Muscle of leg (tissue), 11 donors: ENCODE measurements around the gene ECPAS. TPM values are rescaled to one million over a fixed set of nuclear protein-coding genes. Genes with fewer than 3 reads are reported as not detected.
"Not testable (repeated sequence)": the region's sequence is repeated elsewhere in the genome, so short reads cannot be mapped to it uniquely, and the experiment has no call there.

Source experiments
- DNase-seq: peaks from one replicate; pipeline ENCODE4 v3.0.0; 2013
- H3K27ac ChIP-seq: one replicate; pipeline ENCODE4 v1.5.1; 2013; ENCODE audit warnings: mild to moderate bottlenecking, low read length, control low read depth
- H3K27me3 ChIP-seq: one replicate; pipeline ENCODE4 v1.6.1; 2013; ENCODE audit warnings: low read length; ENCODE audit not compliant: control insufficient read depth, insufficient read depth
- H3K36me3 ChIP-seq: one replicate; pipeline ENCODE4 v1.6.1; 2013; ENCODE audit warnings: low read length; ENCODE audit not compliant: control insufficient read depth, insufficient read depth
- H3K4me1 ChIP-seq: one replicate; pipeline ENCODE4 v1.6.1; 2013; ENCODE audit warnings: low read length; ENCODE audit not compliant: control insufficient read depth, insufficient read depth
- H3K4me3 ChIP-seq: one replicate; pipeline ENCODE4 v1.5.1; 2013; ENCODE audit warnings: low read length, control low read depth
- H3K9me3 ChIP-seq: replicated peaks from 2 replicates; pipeline ENCODE4 v1.6.1; 2013; ENCODE audit warnings: low read depth, low read length; ENCODE audit not compliant: control insufficient read depth
- WGBS: methylation state at CpG from one replicate; pipeline ENCODE4 v1.1.5; 2013; ENCODE audit warnings: missing lambda C conversion rate; ENCODE audit not compliant: insufficient coverage; 5-methylcytosine and 5-hydroxymethylcytosine counted together
- polyA plus RNA-seq, 8 donors: library from polyadenylated mRNA; unstranded; fragments of 120-200 nt; gene quantifications; one replicate each; pipeline versions ENCODE4 v1.2.1 to v1.2.3, GENCODE V29; 2013; ENCODE audit warnings: inconsistent platforms in 1 of 8, low replicate concordance in 1 of 8; ENCODE audit not compliant: insufficient read length in 8 of 8, insufficient read depth in 1 of 8
- total RNA-seq: library from RNA; stranded (reverse); fragments of 120-200 nt; gene quantifications from one replicate; pipeline ENCODE4 v1.2.4, GENCODE V29; 2013

ECPAS gene
- total and polyA plus RNA-seq, 9 donors, result 89.0 to 138 (median 117) TPM

DNA sequence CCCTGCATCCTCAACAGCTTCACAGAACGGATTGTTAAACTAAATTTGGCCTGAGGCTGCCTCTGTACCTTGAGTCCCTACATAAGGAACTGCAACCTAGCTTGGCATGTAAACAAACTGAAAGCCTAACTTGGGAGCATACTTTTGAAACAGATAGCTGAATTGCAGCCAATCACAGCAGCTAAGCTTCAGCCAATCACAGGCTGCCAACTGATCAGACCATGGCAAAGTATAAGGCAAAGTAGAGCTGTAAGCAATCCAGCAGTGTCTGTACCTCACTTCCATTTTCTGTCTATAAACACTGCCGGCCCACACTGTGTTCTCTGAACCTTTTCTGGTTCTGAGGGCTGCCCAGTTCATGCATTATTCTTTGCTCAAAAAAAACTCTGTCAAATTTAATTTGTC lies 31.9 kb upstream of the ECPAS start:
- no peak for DNase-seq
- WGBS, result 61% methylated on average over 2 of the region's 2 CpGs
- H3K27ac ChIP-seq, result no peak overlapping the region
- no peak overlapping the region for H3K4me3 ChIP-seq
- H3K36me3 ChIP-seq, result no peaks in the 10 kb centered on the region
- H3K9me3 ChIP-seq, result no peaks in the 10 kb centered on the region
- H3K27me3 ChIP-seq, result no peaks in the 10 kb centered on the region
- no peaks in the 10 kb centered on the region for H3K4me1 ChIP-seq

DNA sequence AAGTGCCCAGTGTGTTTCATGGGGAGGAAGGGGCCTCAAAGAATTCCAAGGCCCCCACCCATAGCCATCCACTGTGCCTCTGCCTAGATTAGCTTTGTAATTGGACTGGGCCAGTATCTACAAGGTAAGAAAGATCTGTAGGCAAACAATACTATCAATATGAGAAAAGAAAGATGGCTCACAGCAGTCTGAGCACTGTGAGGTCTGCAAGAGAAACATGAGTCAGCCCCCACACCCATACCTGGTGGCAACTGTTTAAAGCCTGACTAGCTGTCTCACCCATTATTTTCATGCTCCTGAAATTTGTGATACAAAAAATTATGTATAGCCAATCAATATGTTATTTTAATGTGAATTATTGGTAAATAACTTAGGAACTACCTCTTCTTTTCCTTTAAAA lies 30.8 kb upstream of the ECPAS start:
- no peaks in the 10 kb centered on the region for H3K36me3 ChIP-seq
- no peak overlapping the region for H3K27ac ChIP-seq
- H3K9me3 ChIP-seq, result no peaks in the 10 kb centered on the region
- no peaks in the 10 kb centered on the region for H3K27me3 ChIP-seq
- no peak overlapping the region for H3K4me3 ChIP-seq
- no peak for DNase-seq
- no peaks in the 10 kb centered on the region for H3K4me1 ChIP-seq

DNA sequence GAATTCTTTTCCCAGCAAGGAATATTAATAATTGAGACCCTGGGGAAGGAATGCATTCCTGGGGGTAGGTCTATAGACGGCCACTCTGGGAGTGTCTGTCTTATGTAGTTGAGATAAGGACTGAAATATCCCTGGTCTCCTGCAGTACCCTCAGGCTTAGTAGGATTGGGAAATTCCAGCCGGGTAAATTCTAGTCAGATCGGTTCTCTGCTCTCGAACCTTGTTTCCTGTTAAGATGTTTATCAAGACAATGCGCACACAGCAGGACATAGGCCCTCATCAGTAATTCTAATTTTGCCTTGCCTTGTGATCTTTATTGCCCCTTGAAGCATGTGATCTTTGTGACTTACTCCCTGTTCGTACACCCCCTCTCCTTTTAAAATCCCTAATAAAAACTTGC lies 27.4 kb upstream of the ECPAS start:
- DNase-seq, H3K27me3 ChIP-seq, H3K27ac ChIP-seq, H3K4me3 ChIP-seq, H3K4me1 ChIP-seq, H3K9me3 ChIP-seq, H3K36me3 ChIP-seq: not testable (repeated sequence)
- 87% methylated on average over 6 of the region's 6 CpGs for WGBS

DNA sequence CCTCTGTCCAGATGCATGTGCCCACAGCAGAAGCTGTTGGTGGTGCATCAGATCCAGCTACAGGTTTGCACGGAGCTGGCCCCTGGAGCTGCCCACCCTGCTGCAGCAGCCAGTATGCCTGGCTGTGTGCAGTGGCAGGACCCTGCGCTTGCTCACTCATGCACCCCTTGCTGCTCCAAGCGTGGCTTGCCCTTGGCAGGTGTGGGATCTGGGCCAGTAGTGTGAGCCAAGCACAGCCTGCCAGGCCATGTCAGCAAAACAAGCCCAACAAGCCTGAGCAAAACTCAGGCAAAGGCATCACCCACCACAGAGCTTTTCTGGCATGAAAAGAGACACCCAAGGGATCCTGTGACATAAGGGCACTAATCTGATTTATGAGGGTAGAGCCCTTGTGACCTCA lies 18.3 kb upstream of the ECPAS start:
- Histone ChIP-seq H3K4me1 (peaks cover 8% of the 10 kb centered on the region), H3K36me3 (no peaks in the 10 kb centered on the region), H3K27ac (peak overlapping the region; percentile 42), H3K4me3 (no peak overlapping the region), H3K27me3 (no peaks in the 10 kb centered on the region), H3K9me3 (no peaks in the 10 kb centered on the region)
- DNase-seq, result peak; percentile 18
- 80% methylated on average over 3 of the region's 3 CpGs for WGBS

DNA sequence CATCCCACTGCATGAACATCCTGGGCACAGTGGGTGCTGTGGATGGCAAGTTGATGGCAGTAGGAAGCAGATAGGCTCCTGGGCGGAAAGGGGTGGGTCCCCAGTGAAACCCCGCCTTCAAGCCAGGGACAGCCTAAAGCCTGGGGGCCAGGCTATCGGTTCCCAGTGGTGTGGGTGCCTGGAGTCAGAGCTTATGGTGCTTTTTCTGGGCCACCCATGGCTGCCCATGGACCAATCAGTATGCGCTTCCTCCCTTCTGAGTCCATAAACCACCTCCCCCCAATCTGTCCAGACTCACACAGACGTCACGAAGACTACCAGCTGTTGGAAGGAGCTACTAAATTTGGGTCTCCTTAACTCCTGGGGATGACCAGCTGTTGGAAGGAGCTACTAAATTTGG lies 17.5 kb upstream of the ECPAS start:
- no peaks in the 10 kb centered on the region for H3K9me3 ChIP-seq
- no peaks in the 10 kb centered on the region for H3K36me3 ChIP-seq
- H3K27ac ChIP-seq, result no peak overlapping the region
- peak; percentile 30 for DNase-seq
- H3K4me3 ChIP-seq, result no peak overlapping the region
- H3K27me3 ChIP-seq, result no peaks in the 10 kb centered on the region
- H3K4me1 ChIP-seq, result peaks cover 8% of the 10 kb centered on the region
- WGBS, result 87% methylated on average over 3 of the region's 6 CpGs

DNA sequence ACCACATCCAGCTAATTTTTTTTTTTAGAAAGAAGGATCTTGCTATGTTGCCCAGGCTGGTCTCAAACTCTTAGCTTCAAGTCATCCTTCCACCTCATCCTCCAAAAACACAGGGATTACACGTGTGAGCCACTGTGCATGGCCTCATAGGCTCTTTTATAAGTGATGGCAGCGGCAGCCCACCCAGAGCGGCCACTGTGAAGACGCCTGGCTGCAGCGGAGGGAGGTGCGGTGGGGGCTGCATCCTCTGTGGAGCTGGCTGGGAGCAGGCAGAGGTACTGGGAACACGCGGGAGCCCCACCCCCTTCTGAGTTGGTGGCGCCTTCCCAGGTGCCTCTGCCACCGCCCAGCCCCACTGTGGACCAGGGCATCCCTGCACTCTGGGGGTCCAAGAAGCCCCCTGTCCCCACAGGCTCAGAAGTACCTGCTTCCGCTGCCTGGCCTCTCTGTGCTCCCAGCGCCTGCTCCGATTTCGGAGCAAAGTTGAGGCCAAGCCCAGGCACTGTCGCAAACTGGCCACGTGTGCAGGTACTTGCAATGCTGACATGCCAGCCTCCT lies 16.9 kb upstream of the ECPAS start:
- no peaks in the 10 kb centered on the region for H3K9me3 ChIP-seq
- H3K36me3 ChIP-seq, result no peaks in the 10 kb centered on the region
- WGBS, result 92% methylated on average over 12 of the region's 16 CpGs
- H3K4me3 ChIP-seq, result no peak overlapping the region
- H3K27me3 ChIP-seq, result no peaks in the 10 kb centered on the region
- peaks cover 8% of the 10 kb centered on the region for H3K4me1 ChIP-seq
- no peak overlapping the region for H3K27ac ChIP-seq
- DNase-seq, result no peak

DNA sequence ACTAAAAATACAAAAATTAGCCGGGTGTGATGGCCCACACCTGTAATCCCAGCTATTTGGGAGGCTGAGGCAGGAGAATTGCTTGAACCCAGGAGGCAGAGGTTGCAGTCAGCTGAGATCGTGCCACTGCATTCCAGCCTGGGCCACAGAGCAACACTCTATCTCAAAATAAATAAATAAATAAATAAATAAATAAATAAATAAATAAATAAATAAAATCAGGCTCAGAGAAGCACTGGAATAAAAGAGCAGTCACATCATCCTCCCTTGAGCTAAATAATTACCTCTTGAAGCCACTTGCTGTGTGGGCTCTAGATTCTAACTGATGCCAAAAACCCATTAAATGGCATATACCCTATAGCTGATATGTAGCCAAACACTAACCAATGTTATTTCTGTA lies 13.0 kb upstream of the ECPAS start:
- not testable (repeated sequence) for H3K27me3 ChIP-seq, H3K27ac ChIP-seq, H3K36me3 ChIP-seq, H3K4me3 ChIP-seq, DNase-seq, H3K9me3 ChIP-seq, H3K4me1 ChIP-seq
- WGBS, result no CpG with 5 or more reads among the region's 2 CpGs

DNA sequence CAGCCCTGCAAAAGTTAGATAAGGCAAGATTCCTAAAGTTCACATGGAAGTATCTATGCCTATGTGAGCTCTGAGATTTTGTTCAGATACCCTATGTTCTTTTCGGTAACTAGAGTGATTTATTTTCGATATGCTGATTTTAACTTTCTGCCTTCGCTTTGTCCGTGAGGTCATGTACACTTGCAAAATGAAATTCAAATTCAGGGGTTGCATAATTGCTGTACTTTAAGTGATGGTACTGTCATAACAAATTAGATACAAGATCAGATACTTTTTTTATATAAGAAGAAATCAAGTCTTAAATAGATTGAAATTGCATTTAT lies 350 bp upstream of the ECPAS start:
- no peak for DNase-seq
- no CpG with 5 or more reads among the region's 4 CpGs for WGBS
- H3K4me3 ChIP-seq, result peak overlapping the region; percentile 77
- peaks cover 7% of the 10 kb centered on the region for H3K4me1 ChIP-seq
- H3K9me3 ChIP-seq, result no peaks in the 10 kb centered on the region
- H3K27ac ChIP-seq, result peak overlapping the region; percentile 98
- H3K36me3 ChIP-seq, result no peaks in the 10 kb centered on the region
- H3K27me3 ChIP-seq, result no peaks in the 10 kb centered on the region

DNA sequence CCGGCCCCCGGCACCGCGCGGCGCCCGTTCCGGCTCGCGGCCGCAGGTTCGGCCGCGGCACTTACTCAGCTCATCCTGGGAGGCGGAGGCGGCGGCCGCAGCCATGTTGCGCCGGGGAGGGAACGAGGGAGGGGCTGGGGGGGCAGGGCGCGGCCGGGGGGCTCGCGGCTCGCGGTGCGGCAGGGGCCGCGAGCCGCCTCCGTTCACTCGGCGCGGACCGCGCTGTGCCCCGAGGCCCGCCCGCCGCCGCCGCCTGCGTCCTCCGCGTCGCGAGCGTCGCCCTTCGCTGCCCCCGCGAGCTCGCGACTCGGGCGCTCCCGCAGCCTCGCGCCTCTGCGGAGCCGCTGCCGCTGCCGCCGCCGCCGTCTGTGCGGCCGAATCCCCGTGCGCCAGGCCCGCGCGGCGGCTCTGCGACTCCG lies 735 bp downstream of the ECPAS start:
- no peaks in the 10 kb centered on the region for H3K27me3 ChIP-seq
- under 1% methylated on average over 78 of the region's 78 CpGs for WGBS
- H3K36me3 ChIP-seq, result no peaks in the 10 kb centered on the region
- peak; percentile 77 for DNase-seq
- H3K9me3 ChIP-seq, result no peaks in the 10 kb centered on the region
- no peak overlapping the region for H3K4me3 ChIP-seq
- H3K27ac ChIP-seq, result peak overlapping the region; percentile 98
- H3K4me1 ChIP-seq, result peaks cover 7% of the 10 kb centered on the region

DNA sequence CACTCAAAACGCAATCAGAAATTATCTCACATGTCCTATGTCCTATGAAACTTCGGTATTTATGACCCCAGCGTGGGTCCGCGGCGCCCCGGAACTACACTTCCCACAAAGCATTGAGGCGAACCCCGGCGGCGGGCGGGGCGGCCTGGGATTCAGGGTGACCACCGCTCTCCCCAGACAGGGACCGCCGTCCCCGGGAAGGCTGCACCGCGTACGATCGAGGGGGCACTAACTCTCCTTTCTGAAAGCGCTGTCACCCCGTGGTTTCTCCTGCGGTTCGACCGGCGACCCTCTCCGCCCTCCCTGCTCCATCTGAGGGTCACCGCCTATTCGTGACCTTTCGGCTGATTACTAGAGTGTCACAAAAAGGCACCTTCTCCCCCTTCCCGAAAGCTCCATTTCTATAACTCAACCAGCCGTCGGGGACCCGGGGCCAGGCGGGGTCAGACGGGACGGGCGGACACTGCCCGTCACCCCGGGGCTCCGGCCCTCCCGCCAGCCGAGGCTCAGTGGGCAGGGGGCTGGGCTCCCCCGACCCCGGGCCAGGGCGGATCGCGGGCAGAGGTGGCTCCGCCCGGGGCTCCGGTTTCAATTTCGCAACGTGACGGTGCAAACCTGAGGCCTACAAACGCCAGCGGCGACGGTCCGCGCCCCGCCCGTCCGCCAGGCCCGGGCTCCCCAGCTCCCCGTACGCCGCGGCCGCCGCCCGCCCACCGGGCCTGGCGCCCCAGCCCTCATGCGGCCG lies 1.3 kb downstream of the ECPAS start:
- Histone ChIP-seq H3K4me1 (peaks cover 7% of the 10 kb centered on the region), H3K9me3 (no peaks in the 10 kb centered on the region), H3K36me3 (no peaks in the 10 kb centered on the region), H3K27me3 (no peaks in the 10 kb centered on the region), H3K27ac (peak overlapping the region; percentile 98), H3K4me3 (peak overlapping the region; percentile 93)
- under 1% methylated on average over 74 of the region's 76 CpGs for WGBS
- peak; percentile 84 for DNase-seq
